NOMO-1 treated with dmso at 0.1 percent for 144 hours (cell line): ENCODE measurements around the gene SETD1A.

Source experiments
- DNase-seq: peaks from one replicate; lab custom pipeline; 2025; ENCODE audit not compliant: unreplicated experiment; lab: John Stamatoyannopoulos, UW

The SETD1A gene

DNA sequence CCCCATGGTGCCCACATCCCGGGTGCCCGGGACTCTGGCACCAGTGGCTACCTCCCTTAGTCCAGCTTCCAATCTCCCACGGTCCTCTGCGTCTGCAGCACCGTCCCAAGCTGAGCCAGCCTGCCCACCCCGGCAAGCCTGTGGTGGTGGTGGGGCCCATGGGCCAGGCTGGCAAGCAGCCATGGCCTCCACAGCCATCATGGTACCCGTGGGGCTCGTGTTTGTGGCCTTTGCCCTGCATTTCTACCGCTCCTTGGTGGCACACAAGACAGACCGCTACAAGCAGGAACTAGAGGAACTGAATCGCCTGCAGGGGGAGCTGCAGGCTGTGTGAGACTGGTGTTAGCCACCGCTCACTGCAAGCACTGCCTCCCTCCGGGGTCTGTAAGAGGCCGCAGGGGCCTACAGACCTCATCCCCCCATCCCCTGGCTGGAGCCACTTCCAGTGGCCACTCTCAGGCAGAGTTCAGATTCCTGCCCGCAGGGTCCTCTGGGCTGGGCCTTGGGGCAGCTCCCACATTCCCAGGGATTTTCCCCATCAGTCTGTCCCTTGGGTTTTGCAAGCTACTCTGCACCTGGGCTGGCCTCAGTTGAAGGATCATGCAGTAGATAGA, 3.9 kb upstream of the SETD1A start:
- peak; percentile 61 for DNase-seq

DNA sequence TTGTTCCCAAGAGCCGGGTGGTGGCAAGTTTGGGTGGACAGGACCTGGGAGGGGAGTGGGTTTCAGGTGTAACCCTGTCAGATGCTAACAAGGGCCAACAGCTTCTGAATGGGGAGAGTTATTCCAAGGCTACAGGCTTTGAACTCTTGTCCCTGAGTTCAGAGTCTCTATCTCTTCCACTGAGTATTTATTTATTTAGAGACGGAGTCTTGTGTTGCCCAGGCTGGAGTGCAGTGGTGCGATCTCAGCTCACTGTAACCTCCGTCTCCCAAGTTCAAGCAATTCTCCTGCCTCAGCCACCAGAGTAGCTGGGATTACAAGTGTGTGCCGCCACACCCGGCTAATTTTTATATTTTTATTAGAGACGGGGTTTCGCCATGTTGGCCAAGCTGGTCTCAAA, 2.6 kb upstream of the SETD1A start:
- DNase-seq = no peak

DNA sequence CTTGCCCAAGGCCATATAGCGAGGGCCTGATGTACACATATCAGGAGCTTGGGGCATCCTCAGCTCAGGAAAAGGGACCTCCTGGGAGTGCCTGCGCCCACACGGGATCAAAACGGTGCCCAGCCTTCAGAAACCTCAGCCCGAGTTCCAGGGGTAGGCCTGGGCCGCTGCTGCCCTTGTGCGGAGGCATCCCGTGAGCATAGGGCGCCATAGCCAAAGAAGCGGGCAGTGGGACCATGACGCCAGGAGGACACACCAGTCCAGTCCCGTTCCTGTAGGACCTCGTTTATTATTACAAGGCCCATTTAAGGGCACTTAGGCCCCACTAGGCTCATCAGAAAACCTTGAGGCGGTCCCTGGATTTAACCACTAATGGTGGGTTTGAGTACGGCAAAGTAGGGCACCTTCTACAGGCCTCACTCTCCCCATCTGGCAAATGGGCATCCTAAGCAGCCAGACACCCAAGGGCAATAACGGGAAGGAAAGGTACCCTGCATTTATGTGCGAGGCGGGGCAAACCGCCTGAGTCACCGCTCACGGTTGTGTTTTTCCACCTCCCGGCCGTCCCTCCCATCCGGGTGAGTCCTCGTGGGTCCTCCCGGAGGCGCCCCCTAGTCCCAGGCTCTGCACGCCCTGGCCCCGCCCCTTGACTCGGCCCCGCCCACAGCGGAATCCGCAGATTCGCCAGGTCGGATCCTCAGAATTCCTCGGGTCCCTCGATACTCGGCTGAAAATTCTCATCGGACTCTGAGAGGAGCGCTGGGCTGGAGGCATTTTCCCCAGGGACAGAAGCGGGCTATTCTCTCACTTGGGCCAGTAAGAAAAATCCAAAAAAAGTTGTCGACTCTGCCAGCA, 726 bp upstream of the SETD1A start:
- peak; percentile 75 for DNase-seq

DNA sequence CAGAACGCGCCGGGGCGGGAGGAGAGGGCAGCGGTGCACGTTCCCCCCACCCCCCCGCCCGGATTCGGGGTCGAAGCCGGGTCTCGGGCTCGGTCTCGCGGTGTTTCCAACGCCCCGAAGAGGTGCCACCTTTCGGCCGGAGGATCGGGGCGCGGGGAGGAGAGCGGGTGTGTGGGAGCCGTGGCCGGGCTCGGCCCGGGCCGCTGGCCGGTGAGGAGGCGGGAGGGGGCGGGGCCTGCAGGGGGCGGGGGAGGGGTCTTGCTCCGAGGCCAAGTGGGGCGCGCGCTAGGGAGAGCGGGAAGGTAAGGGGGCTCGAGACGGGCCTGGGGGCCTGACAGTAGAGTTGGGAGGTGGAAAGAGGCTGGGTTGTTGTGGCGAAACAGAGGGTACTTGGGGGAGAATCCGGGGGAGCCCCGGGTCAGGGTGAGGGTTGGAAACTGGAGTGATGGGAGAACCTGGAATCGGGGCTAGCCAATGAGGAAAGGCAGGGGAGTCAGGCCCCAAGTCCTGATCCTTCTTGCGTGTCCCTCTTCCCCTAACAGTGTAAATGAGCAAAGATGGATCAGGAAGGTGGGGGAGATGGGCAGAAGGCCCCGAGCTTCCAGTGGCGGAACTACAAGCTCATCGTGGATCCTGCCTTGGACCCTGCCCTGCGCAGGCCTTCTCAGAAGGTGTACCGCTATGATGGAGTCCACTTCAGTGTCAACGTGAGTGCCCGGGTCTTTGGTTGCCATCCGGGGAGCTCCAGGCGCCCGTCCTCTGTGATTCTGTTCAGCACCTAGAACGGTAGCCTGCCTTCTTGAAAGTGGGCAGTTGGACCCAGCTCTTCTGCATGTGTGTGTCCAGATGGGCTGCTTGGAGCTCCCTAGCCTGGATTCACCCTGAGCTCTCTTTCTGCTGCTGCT, 873 bp downstream of the SETD1A start:
- DNase-seq = no peak

DNA sequence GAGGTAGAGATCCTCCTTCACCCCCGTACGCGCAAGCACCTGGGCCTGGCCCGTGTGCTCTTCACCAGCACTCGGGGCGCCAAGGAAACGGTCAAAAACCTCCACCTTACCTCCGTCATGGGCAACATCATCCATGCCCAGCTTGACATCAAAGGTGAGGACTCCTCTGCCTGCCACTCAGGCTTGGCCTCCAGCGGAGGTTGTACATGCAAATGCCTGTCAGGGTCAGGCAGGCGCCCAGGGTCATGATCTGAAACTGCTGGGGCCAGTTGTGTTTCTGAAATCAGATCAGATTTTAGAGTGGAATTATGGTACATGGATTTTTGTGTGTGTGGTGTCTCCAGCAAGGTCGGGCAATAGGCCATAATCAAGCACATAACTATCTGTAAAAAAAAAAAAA, 3.8 kb downstream of the SETD1A start:
- no peak for DNase-seq

DNA sequence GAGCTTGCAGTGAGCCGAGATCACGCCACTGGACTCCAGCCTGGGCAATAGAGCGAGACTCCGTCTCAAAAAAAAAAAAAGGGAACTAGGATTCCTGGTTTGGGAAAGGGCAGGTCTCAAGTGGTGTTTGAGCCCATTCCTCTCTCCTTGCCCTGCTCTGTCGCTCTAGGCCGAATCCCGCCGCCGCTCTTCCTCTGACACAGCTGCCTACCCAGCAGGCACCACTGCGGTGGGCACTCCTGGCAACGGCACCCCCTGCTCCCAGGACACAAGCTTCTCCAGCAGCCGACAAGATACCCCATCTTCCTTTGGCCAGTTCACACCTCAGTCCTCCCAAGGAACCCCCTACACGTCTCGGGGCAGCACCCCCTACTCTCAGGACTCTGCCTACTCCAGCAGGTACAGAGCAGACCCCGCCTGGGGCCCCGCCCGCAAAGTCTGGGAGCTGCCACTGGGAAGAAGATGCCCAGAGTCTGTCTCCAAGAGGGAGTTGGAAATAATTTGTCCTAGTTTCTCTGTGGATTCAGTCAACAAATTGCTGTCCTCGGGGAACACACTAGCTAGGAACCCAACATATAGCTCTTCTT, 6.5 kb downstream of the SETD1A start:
- DNase-seq = no peak

DNA sequence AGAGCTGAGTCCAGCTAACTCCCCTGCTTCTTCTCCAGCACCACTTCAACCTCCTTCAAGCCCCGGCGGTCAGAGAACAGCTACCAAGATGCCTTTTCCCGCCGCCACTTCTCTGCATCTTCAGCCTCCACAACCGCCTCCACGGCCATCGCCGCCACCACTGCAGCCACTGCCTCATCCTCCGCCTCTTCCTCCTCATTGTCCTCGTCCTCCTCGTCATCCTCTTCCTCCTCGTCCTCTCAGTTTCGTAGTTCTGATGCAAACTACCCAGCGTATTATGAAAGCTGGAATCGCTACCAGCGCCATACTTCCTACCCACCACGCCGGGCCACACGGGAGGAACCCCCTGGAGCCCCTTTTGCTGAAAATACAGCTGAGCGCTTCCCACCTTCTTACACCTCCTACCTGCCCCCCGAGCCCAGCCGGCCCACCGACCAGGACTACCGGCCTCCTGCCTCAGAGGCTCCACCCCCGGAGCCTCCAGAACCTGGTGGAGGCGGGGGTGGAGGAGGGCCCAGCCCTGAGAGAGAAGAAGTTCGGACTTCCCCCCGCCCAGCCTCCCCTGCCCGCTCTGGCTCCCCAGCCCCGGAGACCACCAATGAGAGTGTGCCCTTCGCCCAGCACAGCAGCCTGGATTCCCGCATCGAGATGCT, 7.1 kb downstream of the SETD1A start:
- no peak for DNase-seq

DNA sequence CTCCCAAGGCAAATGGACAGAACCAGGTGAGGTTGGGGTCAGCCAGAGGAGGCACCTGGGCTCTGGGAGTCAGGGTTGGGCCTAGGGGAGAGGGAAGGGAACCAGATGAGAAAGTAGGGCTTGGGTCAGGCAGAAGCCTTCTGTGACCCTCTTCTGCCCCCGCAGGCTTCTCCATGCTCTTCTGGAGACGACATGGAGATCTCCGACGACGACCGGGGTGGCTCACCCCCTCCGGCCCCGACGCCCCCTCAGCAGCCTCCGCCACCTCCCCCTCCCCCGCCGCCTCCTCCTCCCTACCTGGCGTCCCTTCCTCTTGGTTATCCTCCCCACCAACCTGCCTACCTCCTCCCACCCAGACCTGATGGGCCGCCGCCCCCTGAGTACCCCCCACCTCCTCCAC, 7.9 kb downstream of the SETD1A start:
- no peak for DNase-seq

DNA sequence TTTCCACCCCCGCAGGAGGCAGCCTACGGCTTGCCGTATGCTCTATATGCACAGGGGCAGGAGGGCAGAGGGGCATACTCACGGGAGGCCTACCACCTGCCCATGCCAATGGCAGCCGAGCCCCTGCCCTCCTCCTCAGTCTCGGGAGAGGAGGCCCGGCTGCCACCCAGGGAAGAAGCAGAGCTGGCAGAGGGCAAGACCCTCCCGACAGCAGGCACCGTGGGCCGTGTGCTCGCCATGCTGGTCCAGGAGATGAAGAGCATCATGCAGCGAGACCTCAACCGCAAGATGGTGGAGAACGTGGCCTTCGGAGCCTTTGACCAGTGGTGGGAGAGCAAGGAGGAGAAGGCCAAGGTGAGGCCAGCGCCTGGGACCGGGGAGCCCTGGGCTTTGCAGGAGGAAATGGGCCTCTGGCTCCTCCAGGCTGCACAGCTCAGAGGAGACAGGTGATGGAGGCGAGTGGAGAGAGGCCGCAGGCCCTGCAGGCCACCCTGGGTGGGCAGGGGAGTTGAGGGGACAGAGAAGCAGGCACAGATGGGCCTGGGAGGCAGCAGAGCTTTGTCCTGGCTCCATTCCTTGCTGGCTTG, 8.6 kb downstream of the SETD1A start:
- DNase-seq = no peak

DNA sequence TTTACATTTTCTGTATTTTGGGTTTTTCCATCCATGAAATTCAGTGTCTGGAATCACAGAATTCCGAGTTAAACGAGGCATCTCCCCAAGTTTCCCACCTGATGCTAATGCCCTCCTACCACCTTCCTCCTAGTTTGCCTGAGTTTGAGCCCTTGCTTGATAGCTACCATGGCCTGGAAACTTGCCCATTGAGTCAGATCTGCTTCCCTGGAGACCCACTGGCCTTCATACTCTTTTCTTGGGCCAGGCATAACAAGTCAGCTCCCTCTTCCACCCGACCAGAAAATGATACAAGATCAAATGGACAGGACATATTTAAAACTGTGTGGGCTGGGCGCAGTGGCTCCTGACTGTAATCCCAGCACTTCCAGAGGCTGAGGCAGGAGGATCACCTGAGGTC, 10.2 kb downstream of the SETD1A start:
- no peak for DNase-seq

DNA sequence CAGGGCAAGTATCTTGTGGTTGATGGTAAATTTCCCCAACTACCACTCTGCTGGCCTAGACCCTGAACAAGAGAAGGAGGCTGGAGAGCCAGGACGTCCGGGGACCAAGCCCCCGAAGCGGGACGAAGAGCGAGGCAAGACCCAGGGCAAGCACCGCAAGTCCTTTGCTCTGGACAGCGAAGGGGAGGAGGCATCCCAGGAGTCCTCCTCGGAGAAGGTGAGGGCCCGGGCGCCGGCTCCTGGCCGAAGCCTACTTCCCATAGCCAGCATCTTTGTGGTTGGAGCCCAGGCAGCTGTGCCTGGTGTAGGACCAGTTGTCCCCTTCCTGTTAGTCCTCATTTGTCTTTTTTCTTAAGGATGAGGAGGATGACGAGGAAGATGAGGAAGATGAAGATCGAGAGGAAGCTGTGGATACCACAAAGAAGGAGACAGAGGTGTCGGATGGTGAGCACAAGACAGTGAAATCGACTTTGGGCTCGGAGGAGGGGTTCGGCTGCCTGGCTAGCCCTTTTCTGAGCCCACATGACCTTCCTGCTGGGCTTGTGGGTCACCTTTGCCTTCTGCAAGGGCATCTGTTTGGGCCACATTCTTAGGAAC, 11.8 kb downstream of the SETD1A start:
- no peak for DNase-seq

DNA sequence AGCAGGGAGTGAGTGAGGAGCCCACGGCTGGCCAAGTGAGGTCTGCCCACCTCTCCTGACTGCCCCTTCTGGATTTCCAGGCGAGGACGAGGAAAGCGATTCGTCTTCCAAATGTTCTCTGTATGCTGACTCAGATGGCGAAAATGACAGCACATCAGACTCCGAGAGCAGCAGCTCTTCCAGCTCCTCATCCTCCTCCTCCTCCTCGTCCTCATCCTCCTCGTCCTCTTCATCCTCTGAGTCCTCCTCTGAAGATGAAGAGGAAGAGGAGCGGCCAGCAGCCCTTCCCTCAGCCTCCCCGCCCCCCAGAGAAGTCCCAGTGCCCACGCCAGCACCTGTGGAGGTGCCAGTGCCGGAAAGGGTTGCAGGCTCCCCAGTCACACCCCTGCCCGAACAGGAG, 13.7 kb downstream of the SETD1A start:
- no peak for DNase-seq

DNA sequence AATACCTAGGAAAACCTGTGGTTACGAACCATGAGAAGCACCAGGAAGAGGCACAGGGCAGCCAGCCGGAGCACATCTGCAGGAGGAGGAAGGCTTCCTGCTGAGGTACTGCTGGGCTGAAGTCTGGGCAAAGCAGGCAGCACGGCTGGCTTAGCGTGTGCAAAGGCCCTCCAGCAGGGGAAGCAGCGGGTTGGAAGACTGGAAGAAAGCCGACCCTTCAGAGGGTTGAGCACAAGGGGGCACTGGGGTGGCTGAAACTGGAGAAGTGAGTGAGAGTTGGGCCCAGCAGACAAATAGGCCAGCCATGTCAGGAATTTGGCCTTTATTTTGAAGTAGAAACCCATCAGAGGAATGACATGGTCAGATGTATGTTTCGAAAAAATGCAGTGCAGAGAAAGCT, 15.3 kb downstream of the SETD1A start:
- DNase-seq = no peak

DNA sequence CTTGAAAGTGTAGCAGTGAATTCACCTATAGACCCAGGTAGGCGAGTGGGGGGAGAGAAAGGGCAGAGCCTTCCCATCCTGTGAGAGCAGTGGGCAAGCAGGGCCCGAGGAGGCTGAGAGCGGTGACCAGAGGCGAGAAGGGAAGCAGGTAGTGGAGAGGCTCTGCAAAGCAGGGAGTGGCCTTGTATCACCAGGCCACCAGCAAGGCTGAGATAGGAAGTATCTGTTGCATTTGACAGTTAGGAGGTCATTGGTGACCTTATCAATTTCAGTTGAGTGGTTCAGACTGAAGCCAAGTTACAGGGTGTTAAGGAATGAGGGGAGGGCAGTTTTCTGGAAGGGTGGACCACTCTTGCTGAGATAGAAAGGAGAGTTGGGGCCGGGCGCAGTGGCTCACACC, 16.8 kb downstream of the SETD1A start:
- DNase-seq = no peak

DNA sequence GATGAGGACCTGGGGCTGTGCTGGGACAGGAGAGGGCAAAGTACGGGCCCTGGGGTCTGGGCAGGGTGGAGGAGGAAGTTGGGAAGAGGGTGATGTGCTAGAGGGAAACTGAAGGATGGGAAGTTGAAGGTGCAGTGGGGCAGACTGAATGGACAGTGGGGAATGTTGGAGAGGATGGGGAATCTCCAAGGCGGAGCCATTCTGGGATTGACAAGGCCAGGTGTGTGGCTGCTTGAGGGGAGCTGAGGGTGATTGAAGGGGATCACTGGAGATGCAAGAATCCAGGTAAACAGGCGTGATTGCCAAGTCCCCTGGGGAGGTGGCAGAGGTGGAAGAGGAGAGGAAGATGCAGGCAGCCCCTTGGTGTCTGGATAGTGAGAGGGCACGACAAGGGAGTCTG, 18.9 kb downstream of the SETD1A start:
- DNase-seq = no peak

DNA sequence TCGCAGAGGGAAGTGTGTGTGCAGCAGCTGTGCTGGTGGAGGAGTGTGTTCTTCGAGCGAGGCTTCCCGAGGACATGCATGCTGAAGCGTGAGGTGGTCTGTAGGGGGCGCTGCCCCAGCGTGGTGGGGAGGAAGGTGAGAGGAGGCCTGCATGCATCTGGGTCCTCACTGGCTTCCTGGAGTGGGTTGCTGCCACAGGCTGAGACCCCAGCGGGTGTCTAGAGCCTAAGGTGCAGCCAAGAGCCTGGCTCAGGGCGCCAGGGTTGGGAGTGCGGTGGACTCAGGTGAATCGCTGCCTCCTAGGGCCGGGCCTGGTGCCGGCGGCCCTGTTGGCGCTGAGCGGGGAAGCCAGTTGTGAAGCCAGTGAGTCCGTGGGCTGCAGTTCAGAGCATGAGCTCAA, 19.9 kb downstream of the SETD1A start:
- DNase-seq = no peak

DNA sequence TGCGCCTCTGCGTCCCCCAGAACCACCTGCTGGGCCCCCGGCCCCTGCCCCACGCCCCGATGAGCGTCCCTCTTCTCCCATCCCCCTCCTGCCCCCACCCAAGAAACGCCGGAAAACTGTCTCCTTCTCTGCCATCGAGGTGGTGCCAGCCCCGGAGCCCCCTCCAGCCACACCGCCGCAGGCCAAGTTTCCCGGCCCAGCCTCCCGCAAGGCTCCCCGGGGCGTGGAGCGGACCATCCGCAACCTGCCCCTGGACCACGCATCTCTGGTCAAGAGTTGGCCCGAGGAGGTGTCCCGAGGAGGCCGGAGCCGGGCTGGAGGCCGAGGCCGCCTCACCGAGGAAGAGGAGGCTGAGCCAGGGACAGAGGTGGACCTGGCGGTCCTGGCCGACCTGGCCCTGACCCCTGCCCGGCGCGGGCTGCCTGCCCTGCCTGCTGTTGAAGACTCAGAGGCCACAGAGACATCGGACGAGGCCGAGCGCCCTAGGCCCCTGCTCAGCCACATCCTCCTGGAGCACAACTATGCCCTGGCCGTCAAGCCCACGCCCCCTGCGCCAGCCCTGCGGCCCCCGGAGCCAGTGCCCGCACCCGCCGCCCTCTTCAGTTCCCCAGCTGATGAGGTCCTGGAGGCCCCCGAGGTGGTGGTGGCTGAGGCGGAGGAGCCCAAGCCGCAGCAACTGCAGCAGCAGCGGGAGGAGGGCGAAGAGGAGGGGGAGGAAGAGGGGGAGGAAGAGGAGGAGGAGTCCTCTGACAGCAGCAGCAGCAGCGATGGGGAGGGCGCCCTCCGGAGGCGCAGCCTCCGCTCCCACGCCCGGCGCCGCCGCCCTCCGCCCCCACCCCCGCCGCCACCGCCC, 21.8 kb downstream of the SETD1A start:
- DNase-seq = no peak

DNA sequence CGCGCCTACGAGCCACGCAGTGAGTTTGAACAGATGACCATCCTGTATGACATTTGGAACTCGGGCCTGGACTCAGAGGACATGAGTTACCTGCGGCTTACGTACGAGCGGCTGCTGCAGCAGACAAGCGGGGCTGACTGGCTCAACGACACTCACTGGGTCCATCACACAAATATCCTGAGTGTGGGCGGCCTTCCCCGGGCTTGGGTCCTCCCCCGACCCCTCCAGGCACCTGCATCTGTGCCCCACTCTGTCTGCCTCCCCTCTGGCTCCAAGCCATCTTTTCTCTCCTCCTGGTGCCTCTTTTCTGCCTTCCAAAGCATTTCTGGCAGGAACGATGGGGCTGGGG, 22.4 kb downstream of the SETD1A start:
- DNase-seq = no peak

DNA sequence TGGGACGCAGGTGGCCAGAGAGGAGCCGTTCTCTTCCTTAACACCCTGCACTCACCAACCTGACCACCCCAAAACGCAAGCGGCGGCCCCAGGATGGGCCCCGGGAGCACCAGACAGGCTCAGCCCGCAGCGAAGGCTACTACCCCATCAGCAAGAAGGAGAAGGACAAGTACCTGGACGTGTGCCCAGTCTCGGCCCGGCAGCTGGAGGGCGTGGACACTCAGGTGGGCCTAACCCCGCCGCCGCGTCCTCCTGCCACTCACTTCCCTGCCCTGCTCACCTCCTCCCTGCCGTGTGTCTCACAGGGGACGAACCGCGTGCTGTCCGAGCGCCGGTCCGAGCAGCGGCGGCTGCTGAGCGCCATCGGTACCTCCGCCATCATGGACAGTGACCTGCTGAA, 22.9 kb downstream of the SETD1A start:
- DNase-seq = no peak
